GM21528 (cell line): ENCODE data around the gene KREMEN1.

Source experiments
- ATAC-seq: cut with Tn5 transposase; IDR thresholded peaks from one replicate; pipeline ENCODE4 v1.9.1; 2021; ENCODE audit warnings: mild to moderate bottlenecking, moderate library complexity; ENCODE audit not compliant: unreplicated experiment, low FRiP score

The KREMEN1 gene

DNA sequence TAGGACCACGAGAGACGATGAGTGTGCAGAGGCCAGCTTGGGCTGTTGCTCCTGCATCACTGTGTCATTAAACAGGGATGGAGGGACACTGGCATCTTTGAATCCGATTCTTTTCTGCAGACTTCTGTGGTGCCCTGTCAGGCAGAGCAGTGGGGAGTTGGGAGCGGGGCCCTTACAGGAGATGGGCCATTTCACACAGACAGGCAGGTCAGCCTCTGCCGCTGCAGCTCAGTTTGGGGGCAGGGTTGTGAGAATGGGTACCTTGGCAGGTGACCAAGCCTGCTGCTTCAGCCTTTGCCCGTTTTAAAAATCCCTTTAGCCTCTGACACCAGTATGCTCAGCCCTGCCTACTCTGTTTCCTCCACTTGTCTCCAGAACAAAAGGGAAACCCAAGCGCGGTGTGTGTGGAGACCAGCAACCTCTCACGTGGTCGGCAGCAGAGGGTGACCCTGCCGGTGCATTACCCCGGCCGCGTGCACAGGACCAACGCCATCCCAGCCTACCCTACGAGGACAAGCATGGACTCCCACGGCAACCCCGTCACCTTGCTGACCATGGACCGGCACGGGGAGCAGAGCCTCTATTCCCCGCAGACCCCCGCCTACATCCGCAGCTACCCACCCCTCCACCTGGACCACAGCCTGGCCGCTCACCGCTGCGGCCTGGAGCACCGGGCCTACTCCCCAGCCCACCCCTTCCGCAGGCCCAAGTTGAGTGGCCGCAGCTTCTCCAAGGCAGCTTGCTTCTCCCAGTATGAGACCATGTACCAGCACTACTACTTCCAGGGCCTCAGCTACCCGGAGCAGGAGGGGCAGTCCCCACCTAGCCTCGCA lies 23.8 kb upstream of the KREMEN1 start:
- no peak for ATAC-seq

DNA sequence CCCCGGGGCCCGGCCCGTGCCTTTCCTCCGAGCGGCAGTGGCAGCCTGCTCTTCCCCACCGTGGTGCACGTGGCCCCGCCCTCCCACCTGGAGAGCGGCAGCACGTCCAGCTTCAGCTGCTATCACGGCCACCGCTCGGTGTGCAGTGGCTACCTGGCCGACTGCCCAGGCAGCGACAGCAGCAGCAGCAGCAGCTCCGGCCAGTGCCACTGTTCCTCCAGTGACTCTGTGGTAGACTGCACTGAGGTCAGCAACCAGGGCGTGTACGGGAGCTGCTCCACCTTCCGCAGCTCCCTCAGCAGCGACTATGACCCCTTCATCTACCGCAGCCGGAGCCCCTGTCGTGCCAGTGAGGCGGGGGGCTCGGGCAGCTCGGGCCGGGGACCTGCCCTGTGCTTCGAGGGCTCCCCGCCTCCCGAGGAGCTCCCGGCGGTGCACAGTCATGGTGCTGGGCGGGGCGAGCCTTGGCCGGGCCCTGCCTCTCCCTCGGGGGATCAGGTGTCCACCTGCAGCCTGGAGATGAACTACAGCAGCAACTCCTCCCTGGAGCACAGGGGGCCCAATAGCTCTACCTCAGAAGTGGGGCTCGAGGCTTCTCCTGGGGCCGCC lies 23.1 kb upstream of the KREMEN1 start:
- no peak for ATAC-seq

DNA sequence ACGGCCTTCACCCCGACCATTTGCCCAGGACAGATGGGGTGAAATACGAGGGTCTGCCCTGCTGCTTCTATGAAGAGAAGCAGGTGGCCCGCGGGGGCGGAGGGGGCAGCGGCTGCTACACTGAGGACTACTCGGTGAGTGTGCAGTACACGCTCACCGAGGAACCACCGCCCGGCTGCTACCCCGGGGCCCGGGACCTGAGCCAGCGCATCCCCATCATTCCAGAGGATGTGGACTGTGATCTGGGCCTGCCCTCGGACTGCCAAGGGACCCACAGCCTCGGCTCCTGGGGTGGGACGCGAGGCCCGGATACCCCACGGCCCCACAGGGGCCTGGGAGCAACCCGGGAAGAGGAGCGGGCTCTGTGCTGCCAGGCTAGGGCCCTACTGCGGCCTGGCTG lies 22.4 kb upstream of the KREMEN1 start:
- ATAC-seq: no peak

DNA sequence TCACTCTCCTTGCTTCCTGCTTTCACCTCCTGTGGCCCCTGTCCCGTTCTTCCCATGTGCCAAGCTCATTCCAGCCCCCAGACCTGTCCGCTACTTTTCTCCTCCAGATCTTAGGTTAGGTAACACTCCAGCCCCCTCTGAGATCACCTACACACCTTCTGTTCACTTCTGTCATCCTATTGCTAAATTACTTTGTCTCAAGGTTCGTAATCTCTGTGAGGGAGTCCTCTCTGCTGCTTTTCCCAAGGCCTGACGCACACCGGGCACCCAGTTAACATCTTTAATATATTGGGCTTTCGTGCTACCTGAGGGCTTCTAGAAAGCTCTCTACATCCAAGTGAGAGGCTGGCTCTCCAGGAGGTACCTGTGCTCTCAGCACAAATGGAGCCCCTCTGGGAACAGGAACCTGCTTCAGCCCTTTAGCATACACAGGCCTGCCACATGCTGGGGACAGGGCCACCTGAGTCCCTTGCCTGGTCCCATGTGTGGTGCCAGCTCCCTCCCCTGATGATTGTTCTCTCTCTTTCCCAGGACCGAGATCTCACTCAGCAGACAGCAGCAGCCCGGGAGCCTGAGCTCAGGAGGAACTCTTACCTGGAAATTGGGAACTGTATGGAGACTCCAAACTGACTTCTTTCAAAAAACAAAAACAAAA lies 19.7 kb upstream of the KREMEN1 start:
- ATAC-seq: no peak

DNA sequence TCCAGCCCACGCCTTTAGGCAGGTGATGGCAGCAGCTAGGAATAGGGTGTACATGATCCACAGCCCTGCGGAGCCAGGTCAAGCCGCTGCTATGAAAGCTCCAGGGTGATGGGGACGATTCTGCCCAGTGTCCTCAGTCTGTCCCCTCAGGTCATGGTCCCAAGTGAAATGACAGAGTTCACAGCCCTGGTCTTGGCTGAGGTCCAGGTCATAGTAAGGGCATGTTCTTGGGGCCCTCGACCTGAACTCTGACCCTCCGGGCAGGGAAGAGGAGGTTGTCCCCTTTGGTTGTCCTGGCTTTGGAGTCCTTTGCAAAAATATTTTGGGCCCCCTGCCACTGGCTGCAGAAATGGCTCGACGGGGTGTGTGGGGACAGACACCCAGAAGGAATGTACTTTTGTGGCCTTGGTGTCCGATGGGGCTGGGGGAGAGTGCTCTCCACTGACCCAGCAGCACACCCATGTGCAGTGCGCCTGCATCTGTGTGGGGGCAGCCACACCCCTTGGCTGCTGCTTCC lies 18.5 kb upstream of the KREMEN1 start:
- ATAC-seq: no peak

DNA sequence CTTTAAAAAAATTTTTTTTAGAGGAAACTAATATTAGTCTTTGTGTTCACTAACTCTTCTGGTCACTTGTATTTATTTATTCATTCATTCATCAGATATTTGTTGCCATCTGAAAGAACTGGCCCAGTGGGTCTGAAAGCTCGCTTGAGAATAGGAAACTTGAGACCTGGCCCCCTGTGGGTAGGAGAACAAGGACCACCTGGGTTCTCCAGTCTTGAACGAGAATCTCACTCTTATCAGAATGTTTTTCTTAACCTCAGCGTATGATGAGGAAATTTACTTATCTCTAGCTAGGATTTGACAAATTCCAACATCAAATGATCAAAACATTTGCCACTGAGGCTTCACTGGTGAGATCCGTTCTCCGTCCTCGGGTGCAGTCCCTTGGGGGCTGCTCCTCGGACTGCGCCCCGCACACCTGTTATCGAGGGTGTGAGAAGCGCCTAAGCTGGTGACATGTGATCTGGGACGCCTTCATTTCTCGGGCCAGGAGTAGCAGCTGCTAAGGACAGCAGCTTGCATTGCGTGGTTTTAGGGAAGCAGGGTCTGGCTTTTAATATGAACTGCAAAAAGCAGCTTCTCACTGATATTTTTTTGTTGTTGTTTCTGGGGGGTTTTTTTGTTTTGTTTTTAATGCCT lies 17.5 kb upstream of the KREMEN1 start:
- no peak for ATAC-seq

DNA sequence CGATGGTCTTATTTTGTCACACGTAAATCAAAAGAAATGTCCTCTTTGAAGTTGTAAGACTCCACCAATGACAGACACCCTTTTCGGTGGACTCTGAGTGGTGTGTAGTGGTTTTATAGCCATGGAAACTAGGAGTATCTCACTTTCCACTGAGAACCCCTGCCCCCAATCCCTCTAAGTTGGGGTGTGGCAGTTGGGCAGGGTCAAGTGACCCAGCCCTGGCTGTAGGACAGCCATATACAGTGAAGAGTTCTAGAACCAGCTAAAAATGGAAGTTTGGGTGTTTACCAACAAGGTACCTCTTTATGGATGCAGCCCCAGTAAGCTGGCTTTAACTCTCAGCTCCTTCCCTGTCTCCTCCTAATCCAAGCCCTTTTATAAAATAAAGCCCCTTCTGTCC lies 16.4 kb upstream of the KREMEN1 start:
- ATAC-seq: no peak

DNA sequence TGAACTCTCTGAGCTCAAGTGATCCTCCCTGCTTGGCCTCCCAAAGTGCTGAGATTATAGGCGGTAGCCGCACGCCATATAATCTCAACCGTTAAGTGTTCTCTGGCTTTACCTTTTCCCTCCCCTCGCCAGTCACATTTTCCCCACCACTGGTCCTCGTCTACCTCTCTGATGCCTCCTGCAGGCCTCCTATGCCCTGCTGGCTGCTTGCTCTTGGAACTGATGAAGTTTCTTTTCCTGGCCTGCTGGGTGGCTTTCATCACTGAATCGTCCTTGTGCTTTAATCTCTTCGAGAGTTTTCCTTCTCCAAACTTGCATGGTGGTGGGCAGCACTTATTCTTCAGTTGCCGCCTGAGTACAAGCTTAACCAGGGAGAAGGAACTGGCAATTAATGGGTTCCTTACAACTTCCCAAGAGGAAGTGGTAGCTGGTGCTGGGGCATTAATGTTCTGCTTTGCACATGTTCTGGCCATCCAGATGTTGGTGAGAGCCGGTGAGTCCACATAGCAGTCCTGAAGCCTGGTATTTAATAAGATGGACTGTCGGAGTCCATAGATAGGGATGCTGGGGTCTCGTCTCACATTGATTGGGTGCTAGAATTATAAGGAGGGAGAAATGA lies 12.5 kb upstream of the KREMEN1 start:
- ATAC-seq: no peak

DNA sequence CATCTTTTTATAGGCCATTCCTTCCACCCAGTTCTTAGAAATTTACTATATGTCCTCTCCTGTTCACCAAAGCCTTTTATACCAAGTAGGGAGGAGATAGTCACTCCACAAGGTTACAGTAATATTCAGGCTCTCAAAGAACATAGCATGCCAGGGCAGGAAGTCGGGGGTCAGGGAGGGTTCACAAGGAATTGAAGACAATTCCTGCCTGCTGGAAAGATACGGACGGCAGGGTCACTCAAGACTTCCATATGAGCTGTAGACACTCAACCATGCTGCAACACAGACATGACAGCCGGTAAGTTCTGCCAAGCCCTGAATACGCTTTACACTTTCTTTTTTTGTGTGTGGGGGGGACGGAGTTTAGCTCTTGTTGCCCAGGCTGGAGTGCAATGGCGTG lies 11.9 kb upstream of the KREMEN1 start:
- ATAC-seq: no peak

DNA sequence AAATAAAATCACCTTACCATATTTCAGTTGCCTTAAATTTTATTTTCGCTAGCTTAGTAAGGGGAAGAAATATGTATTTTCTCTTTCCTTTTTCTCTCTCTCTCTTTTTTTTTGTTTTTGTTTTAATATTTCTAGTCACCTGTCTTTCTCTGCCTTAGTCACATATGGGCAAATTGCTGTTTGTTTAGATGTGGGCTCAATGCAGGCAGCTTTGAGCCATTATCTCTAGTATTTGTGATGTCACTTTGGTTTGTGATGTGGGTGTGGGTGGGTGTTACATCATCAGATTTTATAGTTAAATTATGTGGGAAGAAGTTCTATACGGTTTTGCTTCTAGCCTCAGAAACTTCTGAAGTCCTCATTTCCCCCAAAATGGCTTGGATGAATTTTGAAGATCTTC lies 11.1 kb upstream of the KREMEN1 start, which contains the start of gene C22orf31:
C22orf31 (minus strand) TSS at position 59 of the 400 bp plus-strand sequence; CDS start at position 20, 39 bp downstream.
- ATAC-seq: no peak

DNA sequence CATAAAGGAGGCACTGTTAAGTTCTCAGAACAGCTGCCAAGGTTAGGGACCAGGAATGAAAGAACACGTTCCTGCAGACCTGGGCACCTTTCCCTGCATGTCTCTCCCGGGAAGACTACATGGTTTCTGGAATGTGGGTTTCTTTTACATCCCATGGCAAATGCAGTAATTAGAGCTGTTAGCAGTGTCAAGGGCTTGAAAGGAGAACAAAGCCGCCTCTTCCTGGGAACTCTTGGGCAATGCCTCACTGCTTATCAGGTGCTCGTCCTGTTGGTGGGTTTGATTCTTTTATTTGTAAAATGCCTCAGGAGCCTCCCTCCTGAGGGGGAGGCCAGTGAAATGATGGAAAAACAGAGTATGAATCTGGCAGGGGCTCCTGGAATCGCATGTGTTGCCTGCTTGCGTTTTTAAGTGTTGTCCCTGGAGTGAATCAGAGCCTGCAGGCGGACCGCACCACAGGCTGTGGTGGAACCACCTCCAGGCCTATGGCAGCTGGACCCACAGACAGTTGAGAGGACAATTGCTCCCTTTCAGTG lies 10.5 kb upstream of the KREMEN1 start:
- ATAC-seq: no peak

DNA sequence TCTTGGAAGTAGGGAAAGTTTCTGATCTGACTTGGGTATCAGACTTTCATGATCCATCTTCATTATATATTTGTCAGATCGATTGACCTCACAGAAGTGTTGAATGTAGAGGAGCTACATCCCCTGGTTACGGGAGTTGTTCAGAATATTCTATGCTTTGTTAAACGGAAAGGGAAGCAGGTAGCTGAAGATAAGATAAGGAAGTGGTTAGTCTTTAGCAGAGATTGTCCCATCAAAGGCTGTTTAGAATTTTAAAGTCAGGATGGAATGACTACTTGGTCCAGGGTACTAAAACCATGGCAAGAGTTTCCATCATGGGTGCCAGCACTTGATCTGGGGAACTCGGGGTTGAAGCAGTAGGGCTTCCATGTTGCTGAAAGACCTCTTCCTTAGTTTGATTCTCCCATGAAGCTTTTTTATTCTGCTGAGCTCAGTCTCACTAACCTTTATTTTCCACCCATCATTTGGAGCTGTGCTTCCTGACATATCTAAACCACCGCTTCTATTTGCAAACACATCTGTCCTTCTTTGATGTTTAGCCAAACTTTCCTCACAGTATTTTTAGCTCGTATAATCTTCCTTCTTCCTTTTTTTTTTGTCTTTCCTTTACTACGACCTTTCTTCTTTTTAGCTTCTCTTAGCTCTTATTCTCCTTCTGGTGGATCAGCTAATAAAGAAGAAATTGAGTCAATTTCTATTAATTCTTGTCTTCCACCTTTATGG lies 7.2 kb upstream of the KREMEN1 start:
- no peak for ATAC-seq

DNA sequence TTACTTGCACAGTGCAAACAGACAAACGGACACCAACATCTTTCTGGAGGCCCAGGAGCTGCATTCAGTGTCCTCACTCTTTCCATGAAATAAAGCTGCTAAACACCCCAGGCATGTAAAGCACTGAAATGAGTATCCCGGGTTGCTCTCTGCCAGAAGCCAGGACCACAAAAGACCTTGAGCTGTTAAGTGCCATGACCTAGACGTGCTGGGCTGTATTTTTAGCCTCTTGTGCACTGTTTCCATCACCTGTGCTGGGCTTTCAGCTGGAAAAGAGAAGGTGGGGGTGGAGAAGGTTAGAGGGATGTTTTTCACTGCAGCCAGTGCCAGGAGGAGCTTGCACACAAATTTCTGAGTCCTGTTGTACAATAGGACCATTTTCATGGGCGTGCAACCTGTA lies 3.4 kb upstream of the KREMEN1 start:
- ATAC-seq: no peak

DNA sequence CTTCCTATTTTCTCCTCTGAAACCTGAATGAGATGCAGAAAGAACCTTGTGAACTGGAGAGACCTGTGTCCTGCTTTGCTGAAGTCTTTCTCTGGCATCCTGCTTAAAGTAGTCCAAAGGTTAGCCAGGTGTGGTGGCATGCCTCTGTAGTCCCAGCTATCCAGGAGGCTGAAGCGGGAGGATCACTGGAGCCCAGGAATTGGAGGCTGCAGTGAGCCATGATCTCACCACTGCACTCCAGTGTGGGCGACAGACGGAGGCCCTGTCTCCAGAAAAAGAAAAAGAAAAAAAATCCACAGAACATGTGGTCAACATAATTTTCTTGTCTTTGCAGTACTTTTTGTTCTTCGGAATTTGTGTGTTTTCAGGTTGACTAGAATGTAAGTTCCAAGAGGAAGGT lies 2.3 kb upstream of the KREMEN1 start:
- no peak for ATAC-seq

DNA sequence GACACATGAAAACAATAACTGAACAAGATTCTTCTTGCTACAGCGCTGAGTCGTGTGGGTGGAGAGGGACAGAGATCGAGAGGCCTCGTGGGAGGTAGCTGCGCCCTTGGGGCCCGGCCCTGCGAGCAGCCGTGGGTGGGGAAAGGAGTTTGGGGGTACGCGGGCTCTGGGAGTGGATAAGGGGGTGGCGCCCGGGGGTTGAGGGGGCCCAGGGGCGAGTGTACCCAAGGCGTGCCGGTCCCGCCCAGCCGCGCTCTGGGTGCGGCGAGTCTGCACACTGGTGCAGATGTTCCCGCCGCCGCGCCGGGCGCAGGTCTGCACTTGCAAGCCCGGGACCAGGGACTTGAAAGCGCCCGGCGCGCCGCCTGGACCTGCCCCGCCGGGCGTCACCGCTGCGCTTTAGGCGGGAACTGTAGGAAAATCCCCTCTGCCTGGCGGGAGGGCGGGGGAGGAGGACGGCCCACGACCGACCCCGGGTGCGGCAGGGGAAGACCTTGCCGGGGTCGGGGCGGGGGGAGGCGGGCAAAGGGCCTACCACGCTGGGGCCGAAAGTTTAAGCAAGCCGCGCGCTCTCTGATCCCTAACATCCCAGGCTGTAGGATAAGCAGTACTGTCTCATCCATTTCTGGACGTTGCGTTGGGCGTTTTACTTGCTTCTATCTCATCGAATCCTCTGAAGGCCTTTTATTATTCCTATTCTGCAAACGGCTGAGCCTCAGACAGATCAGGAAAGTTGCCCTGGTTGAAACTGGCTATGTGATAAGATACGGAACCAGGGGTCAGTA lies 1.4 kb upstream of the KREMEN1 start:
- ATAC-seq: no peak

DNA sequence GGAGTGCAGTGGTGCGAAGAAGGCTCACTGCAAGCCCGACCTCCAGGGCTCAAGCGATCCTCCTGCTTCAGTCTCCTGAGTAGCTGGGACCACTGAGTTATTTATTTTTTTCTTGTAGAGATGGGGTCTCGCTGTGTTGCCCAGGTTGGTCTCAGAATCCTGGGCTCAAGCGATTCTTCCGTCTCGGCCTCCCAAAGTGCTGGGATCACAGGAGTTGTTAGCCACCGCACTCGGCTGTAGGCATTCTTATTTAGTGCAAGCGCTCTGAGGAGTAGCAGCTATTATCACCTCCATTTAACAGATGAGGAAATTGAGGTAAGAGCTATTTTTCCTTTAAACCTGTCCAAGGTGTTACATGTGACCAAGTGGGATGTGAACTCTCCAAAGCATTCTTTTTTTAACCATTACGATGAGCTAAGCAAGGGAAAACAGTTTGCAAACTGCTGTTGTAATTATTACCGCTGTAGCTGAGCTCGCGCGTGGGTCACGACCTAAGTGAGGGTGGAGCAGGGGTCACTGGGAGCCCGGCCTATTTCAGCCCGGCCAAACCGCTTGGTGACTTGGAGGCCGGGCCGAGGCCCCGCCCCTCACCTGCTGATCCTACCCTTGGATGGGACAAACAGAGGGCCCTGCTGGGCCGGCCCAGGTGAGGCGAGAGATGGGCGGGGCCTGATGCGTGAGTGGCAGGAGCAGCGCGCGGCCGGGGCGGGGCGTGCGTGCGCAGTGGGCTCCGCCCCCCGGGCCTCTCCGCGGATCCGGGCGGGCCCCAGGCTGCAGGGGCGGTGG lies 449 bp upstream of the KREMEN1 start:
- ATAC-seq: peak; percentile 81

DNA sequence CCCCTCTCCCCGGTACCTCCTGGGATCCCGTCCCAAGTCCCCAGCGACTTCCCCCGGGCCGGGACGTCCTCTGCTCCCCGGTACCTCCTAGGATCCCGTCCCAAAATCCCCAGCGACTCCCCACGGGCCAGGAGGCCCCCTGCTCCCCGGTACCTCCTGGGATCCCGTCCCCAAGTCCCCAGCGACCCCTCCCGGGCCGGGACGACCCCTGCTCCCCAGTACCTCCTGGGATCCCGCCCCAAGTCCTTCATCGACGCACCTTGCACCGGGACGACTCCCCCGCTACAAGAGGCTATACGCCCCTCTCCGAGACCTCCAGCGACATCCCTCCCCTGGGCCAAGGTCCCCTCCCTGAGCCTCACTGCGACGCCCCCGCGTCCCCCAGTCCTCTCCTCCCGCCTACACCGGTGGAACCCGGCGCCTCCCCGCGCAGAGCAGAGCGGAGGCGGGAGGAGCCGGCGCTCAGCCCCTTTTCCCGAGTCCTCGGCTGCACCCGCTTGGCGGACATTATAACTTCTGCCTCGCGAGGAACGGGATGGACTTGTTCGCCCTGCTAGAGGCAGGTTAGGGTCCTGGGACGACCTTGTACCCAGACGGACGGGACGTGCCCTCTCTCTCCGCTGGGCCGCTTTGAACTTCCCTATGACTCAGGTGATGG lies 912 bp downstream of the KREMEN1 start:
- no peak for ATAC-seq
